Natural killer cell (primary cell): ENCODE measurements around the gene ATP5F1C. TPM values are rescaled to one million over a fixed set of nuclear protein-coding genes. Genes with fewer than 3 reads are reported as not detected.
"Not testable (repeated sequence)": the region's sequence is repeated elsewhere in the genome, so short reads cannot be mapped to it uniquely, and the experiment has no call there.

Experiments
- ATAC-seq, 3 donors: fragments of 150-1000 bp in 2 of 3; fragments of 200-7000 bp in 1 of 3; cut with Tn5 transposase; 1 replicate in 1 of 3; 2 replicates in 2 of 3; pipeline ENCODE4 v1.10.0; 2021; ENCODE audit warnings: mild to moderate bottlenecking in 2 of 3, moderate library complexity in 2 of 3
- DNase-seq, 2 donors: peaks; one replicate each; pipeline versions ENCODE4 v3.0.0 to v3.0.0-alpha.2; 2013 to 2021; ENCODE audit warnings: mixed read lengths in 1 of 2
- H3K27ac ChIP-seq: one replicate; pipeline ENCODE4 v1.5.1; 2013; ENCODE audit warnings: mild to moderate bottlenecking, low read length
- H3K27me3 ChIP-seq: one replicate; pipeline ENCODE4 v1.6.1; 2013; ENCODE audit warnings: low read length; ENCODE audit not compliant: control insufficient read depth, insufficient read depth
- H3K36me3 ChIP-seq: one replicate; pipeline ENCODE4 v1.6.1; 2013; ENCODE audit warnings: low read length; ENCODE audit not compliant: control insufficient read depth, insufficient read depth
- H3K4me1 ChIP-seq: one replicate; pipeline ENCODE4 v1.6.1; 2013; ENCODE audit warnings: low read length; ENCODE audit not compliant: control insufficient read depth, insufficient read depth
- H3K4me3 ChIP-seq: one replicate; pipeline ENCODE4 v1.5.1; 2013; ENCODE audit warnings: low read length
- H3K9me3 ChIP-seq: one replicate; pipeline ENCODE4 v1.6.1; 2013; ENCODE audit warnings: low read length; ENCODE audit not compliant: control insufficient read depth, insufficient read depth
- H3K27ac Mint-ChIP-seq, 2 donors: one replicate each; pipeline ENCODE4 v1.8.0; 2022; ENCODE audit warnings: mild to moderate bottlenecking in 2 of 2, mixed read lengths in 2 of 2, moderate library complexity in 1 of 2
- H3K27me3 Mint-ChIP-seq, 2 donors: one replicate each; pipeline ENCODE4 v1.8.0; 2022; ENCODE audit warnings: low read depth in 2 of 2, mixed read lengths in 2 of 2
- H3K36me3 Mint-ChIP-seq: one replicate; pipeline ENCODE4 v1.8.0; 2022; ENCODE audit warnings: mixed read lengths
- H3K4me1 Mint-ChIP-seq, 2 donors: one replicate each; pipeline ENCODE4 v1.8.0; 2022; ENCODE audit warnings: mixed read lengths in 2 of 2
- H3K4me3 Mint-ChIP-seq: one replicate; pipeline ENCODE4 v1.8.0; 2022; ENCODE audit warnings: mild to moderate bottlenecking, moderate library complexity, mixed read lengths
- H3K9me3 Mint-ChIP-seq, 2 donors: one replicate each; pipeline ENCODE4 v1.8.0; 2022; ENCODE audit warnings: mixed read lengths in 2 of 2
- WGBS: methylation state at CpG from one replicate; pipeline ENCODE4 v1.1.7; 2013; ENCODE audit warnings: missing lambda C conversion rate; ENCODE audit not compliant: insufficient coverage; 5-methylcytosine and 5-hydroxymethylcytosine counted together
- intact Hi-C: fragments of 100-400 bp; cut with micrococcal nuclease; formaldehyde crosslinking; loops from one replicate; pipeline ENCODE4 v1.14.2; 2022
- total RNA-seq, 4 donors: library from RNA; stranded (reverse); fragments of 120-200 nt in 1 of 4; gene quantifications; one replicate each; pipeline versions ENCODE4 v1.2.3 to v1.2.4, GENCODE V29; 2013 to 2022
- TF ChIP-seq, protein P1 (sequence below): fragments of 200-600 bp; IDR thresholded peaks from one replicate; pipeline ENCODE4 v1.8.0; 2022; ENCODE audit warnings: antibody characterized with exemption

ATP5F1C gene
- 100 to 1,000 TPM; 127 to 145 (median 135) TPM for total RNA-seq
- 202 TPM for total RNA-seq (2013)

DNA sequence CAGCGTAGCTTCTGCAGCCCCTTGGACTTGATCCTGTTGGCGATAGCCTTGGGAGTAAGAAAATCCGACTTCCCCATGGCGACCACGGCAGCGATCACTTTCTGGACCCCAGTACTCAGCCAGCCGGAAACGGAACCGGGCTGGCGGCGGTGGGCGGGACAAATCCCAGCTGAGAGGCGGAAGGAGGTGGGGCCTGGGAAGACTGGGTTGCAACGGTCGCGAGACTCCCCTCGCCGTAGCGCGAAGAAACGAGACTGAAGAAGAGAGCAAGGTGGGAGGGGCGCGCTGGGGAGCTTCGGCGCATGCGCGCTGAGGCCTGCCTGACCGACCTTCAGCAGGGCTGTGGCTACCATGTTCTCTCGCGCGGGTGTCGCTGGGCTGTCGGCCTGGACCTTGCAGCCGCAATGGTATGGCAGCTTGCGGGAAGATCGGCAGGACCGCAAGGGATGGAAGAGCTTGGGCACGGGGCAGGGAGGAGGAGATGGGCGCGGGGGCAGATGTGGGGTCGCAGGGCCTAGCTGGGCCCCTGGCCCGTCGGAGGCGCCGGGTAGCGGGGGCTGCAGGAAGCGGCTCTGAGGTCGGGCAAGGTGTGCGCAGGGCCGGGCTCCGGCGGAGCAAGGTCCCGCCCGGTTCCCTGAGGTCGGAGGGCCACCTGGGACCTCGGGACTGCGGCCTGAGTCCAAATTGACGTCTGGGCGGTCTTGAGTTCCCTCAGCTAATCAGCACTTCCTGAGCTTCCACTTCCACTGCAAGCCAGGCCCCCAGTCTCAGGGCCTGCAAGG, at the start of gene ATP5F1C, which contains the start of gene KIN:
ATP5F1C (plus strand) TSS at position 321 of the 782 bp plus-strand sequence; CDS start at position 352, 31 bp downstream.
KIN (minus strand) TSS at position 137 of the 782 bp plus-strand sequence; CDS start at position 77, 60 bp downstream.
- Histone ChIP-seq H3K9me3 (no peaks in the 10 kb centered on the region), H3K4me1 (peaks cover 19% of the 10 kb centered on the region), H3K27ac (peak within 1 kb of the TSS; percentile 63), H3K4me3 (peak within 1 kb of the TSS; percentile 87), H3K36me3 (peaks cover 9% of the 10 kb centered on the region), H3K27me3 (no peaks in the 10 kb centered on the region)
- no peak within 1 kb of the TSS for H3K27ac Mint-ChIP-seq
- H3K36me3 Mint-ChIP-seq, result no peaks in the 10 kb centered on the region
- ATAC-seq (peak; percentile 96 to 98 (median 96)), DNase-seq (peak; percentile 96 to 99)
- H3K4me1 Mint-ChIP-seq, result peaks cover 38 to 45% of the 10 kb centered on the region in 2 donors
- H3K9me3 Mint-ChIP-seq, result no peaks in the 10 kb centered on the region
- no peaks in the 10 kb centered on the region for H3K27me3 Mint-ChIP-seq
- H3K4me3 Mint-ChIP-seq, result no peak within 1 kb of the TSS
- intact Hi-C loops, result loop anchor here (1.0 kb wide), 1 partner anchor 30 kb away; the partner anchor contains the start of gene TAF3
- under 1% methylated on average over 59 of the region's 59 CpGs for WGBS
- TF ChIP-seq, protein P1, sequence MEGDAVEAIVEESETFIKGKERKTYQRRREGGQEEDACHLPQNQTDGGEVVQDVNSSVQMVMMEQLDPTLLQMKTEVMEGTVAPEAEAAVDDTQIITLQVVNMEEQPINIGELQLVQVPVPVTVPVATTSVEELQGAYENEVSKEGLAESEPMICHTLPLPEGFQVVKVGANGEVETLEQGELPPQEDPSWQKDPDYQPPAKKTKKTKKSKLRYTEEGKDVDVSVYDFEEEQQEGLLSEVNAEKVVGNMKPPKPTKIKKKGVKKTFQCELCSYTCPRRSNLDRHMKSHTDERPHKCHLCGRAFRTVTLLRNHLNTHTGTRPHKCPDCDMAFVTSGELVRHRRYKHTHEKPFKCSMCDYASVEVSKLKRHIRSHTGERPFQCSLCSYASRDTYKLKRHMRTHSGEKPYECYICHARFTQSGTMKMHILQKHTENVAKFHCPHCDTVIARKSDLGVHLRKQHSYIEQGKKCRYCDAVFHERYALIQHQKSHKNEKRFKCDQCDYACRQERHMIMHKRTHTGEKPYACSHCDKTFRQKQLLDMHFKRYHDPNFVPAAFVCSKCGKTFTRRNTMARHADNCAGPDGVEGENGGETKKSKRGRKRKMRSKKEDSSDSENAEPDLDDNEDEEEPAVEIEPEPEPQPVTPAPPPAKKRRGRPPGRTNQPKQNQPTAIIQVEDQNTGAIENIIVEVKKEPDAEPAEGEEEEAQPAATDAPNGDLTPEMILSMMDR, result no peak

DNA sequence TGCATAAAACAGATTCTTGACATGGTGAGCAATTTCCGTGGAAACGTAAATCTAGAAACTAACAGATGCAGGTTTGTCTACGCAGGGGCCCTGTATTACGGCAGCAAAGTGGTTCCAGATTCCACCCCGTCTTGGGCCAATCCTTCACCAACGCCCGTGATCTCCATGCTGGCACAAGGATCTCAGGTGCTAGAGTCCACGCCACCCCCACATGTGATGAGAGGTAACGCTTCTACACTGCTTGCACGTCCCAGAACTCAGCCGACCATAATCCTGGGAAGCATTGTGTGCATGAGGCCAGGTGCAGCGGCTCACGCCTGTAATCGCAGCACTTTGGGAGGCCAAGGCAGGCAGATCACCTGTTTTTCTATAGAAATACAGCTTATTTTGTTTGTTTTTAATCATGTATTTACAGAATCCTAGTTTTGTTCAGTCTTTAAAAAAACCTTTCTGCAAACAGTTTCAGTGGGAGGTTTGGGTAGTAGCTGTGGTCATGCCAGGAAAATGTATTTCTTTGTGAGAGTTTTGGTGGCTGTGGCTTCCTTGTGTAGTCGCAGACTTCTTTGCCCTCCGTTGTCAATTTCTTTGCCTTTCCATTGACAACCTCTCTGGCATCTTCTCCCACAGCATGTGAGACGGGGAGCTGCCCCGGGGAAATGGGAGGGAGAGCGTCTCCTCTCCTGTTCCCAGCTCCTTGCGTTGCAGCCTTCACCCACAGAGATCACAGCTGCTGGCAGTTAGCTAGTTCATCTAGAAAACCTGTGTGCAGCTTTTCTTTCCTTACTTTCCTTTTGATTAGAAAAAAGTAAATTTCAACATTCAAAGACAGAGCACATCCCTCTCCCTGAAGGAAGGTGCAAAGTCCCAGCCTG, 49.2 kb upstream of the ATP5F1C start:
- Mint-ChIP-seq H3K9me3 (no peaks in the 10 kb centered on the region), H3K4me1 (no peaks in the 10 kb centered on the region), H3K36me3 (no peaks in the 10 kb centered on the region), H3K27ac (no peak overlapping the region), H3K27me3 (peaks cover 0 to under 1% of the 10 kb centered on the region in 2 donors), H3K4me3 (no peak overlapping the region)
- ATAC-seq (no peak), DNase-seq (no peak)
- TF ChIP-seq, protein P1, result no peak
- 92% methylated on average over 20 of the region's 20 CpGs for WGBS
- Histone ChIP-seq H3K4me1 (no peaks in the 10 kb centered on the region), H3K36me3 (no peaks in the 10 kb centered on the region), H3K9me3 (no peaks in the 10 kb centered on the region), H3K27ac (no peak overlapping the region), H3K27me3 (no peaks in the 10 kb centered on the region), H3K4me3 (no peak overlapping the region)
- intact Hi-C loops, result no loop called here

DNA sequence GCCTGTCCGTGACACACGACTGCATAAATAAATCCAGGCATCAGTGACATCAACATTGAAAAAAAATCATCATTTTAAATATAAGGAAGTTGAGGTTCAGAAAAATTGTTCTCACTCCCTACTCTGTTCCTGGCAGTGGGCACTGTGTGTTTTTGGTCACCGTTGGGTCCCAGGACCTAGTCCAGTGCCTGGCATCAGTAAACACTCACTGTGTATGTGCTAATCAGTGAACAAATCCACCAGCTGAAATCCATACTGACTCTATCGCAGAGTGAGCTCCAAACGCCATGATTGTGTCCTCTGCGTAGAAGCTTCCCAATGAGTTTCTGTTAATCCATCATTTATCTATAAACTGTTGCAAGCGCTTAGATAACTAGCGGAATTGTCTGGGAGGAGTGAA, 43.7 kb upstream of the ATP5F1C start:
- no peaks in the 10 kb centered on the region for H3K36me3 Mint-ChIP-seq
- no peak overlapping the region for H3K27ac Mint-ChIP-seq
- no peaks in the 10 kb centered on the region for H3K9me3 Mint-ChIP-seq
- 88% methylated on average over 8 of the region's 8 CpGs for WGBS
- H3K27me3 Mint-ChIP-seq, result no peaks in the 10 kb centered on the region
- no peak for DNase-seq
- H3K36me3 ChIP-seq, result no peaks in the 10 kb centered on the region
- no peak overlapping the region for H3K4me3 Mint-ChIP-seq
- H3K9me3 ChIP-seq, result no peaks in the 10 kb centered on the region
- no peaks in the 10 kb centered on the region for H3K4me1 ChIP-seq
- ATAC-seq, result no peak
- no peaks in the 10 kb centered on the region for H3K27me3 ChIP-seq
- no peak overlapping the region for H3K27ac ChIP-seq
- intact Hi-C loops, result no loop called here
- TF ChIP-seq, protein P1, result no peak
- H3K4me3 ChIP-seq, result no peak overlapping the region
- H3K4me1 Mint-ChIP-seq, result no peaks in the 10 kb centered on the region

DNA sequence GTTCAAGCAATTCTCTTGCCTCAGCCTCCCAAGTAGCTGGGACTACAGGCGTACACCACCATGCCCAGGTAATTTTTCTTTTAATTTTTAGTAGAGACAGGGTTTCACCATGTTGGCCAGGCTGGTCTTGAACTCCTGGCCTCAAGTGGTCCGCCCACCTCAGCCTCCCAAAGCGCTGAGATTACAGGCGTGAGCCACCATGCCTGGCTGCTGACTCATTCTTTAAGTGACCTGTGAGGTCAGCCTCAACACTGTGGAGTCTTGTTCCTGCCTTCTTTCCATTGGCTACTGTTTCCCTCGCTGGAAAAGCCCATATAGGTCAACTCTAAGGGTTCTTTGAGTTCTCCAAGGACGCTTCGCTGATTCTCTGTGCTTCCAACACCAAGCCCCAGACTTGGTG, 39.3 kb upstream of the ATP5F1C start:
- H3K4me1 Mint-ChIP-seq, H3K27me3 Mint-ChIP-seq, H3K9me3 ChIP-seq, H3K4me3 Mint-ChIP-seq, H3K4me3 ChIP-seq, intact Hi-C loops, H3K27ac ChIP-seq, ATAC-seq, DNase-seq, H3K9me3 Mint-ChIP-seq, H3K4me1 ChIP-seq, H3K27ac Mint-ChIP-seq, H3K27me3 ChIP-seq: not testable (repeated sequence)
- H3K36me3 ChIP-seq, result peaks cover 17% of the 10 kb centered on the region
- peaks cover 18% of the 10 kb centered on the region for H3K36me3 Mint-ChIP-seq
- WGBS, result 95% methylated on average over 7 of the region's 7 CpGs
